GM12878 (cell line): ENCODE data around the gene TOP1.

ENCODE experiments used
- BRCA1 ChIP-seq: IDR thresholded peaks from 2 replicates; pipeline ENCODE4 v1.6.1; 2011; ENCODE audit warnings: low read depth, low read length, improper control_type of control experiment
- EZH2 ChIP-seq: IDR thresholded peaks from 2 replicates; pipeline ENCODE4 v1.6.1; 2012; ENCODE audit warnings: low read depth, mild to moderate bottlenecking, control low read depth, inconsistent platforms, low read length, borderline replicate concordance; ENCODE audit not compliant: control insufficient read depth
- FOXM1 ChIP-seq: IDR thresholded peaks from 2 replicates; pipeline ENCODE4 v1.6.1; 2012; ENCODE audit warnings: low read depth, mild to moderate bottlenecking, inconsistent platforms, low read length, moderate library complexity
- HDGF ChIP-seq: fragments of 450-650 bp; IDR thresholded peaks from 2 replicates; pipeline ENCODE4 v1.6.1; 2016; ENCODE audit warnings: antibody characterized with exemption
- JUNB ChIP-seq: IDR thresholded peaks from 2 replicates; pipeline ENCODE4 v1.6.1; 2016; ENCODE audit warnings: antibody characterized with exemption, mild to moderate bottlenecking
- JUND ChIP-seq: IDR thresholded peaks from 2 replicates; pipeline ENCODE4 v1.6.1; 2012; ENCODE audit warnings: low read depth, mild to moderate bottlenecking, low read length, improper control_type of control experiment, moderate library complexity
- MTA2 ChIP-seq: fragments of 450-650 bp; IDR thresholded peaks from 2 replicates; pipeline ENCODE4 v1.6.1; 2016; ENCODE audit warnings: low read depth, mild to moderate bottlenecking, moderate library complexity
- NFYB ChIP-seq: IDR thresholded peaks from 2 replicates; pipeline ENCODE4 v1.6.1; 2011; ENCODE audit warnings: low read depth, mild to moderate bottlenecking, low read length, improper control_type of control experiment, moderate library complexity; ENCODE audit not compliant: insufficient read depth
- RCOR1 ChIP-seq: conservative IDR thresholded peaks from 2 replicates; pipeline ENCODE4 v1.6.1; 2012; ENCODE audit warnings: low read depth, low read length, improper control_type of control experiment
- SIX5 ChIP-seq: IDR thresholded peaks from 2 replicates; pipeline ENCODE4 v1.6.1; 2011; ENCODE audit warnings: mild to moderate bottlenecking, low read depth, low read length, moderate library complexity; ENCODE audit not compliant: severe bottlenecking
- TF ChIP-seq, protein P1 (sequence below): IDR thresholded peaks from 2 replicates; pipeline ENCODE4 v1.6.1; 2011; ENCODE audit warnings: borderline replicate concordance, low read depth, mild to moderate bottlenecking, moderate library complexity, low read length; ENCODE audit not compliant: insufficient read depth, poor library complexity, severe bottlenecking
- TF ChIP-seq, protein P2 (sequence below), 3 experiments: IDR thresholded peaks in 2 of 3; conservative IDR thresholded peaks in 1 of 3; 2 replicates each; pipeline ENCODE4 v1.5.1; 2011; ENCODE audit warnings: low read depth in 3 of 3, low read length in 3 of 3, mild to moderate bottlenecking in 3 of 3, control low read depth in 2 of 3, moderate library complexity in 2 of 3, inconsistent platforms in 1 of 3, mixed read lengths in 1 of 3; ENCODE audit not compliant: control insufficient read depth in 2 of 3, insufficient read depth in 1 of 3; ENCODE audit errors: extremely low read depth in 1 of 3
- TF ChIP-seq, protein P3 (sequence below): fragments of 450-650 bp; IDR thresholded peaks from 2 replicates; pipeline ENCODE4 v1.6.1; 2017; ENCODE audit warnings: mild to moderate bottlenecking
- TF ChIP-seq, protein P4 (sequence below): IDR thresholded peaks from 2 replicates; pipeline ENCODE4 v1.6.1; 2012; ENCODE audit warnings: mild to moderate bottlenecking, low read depth, low read length

DNA sequence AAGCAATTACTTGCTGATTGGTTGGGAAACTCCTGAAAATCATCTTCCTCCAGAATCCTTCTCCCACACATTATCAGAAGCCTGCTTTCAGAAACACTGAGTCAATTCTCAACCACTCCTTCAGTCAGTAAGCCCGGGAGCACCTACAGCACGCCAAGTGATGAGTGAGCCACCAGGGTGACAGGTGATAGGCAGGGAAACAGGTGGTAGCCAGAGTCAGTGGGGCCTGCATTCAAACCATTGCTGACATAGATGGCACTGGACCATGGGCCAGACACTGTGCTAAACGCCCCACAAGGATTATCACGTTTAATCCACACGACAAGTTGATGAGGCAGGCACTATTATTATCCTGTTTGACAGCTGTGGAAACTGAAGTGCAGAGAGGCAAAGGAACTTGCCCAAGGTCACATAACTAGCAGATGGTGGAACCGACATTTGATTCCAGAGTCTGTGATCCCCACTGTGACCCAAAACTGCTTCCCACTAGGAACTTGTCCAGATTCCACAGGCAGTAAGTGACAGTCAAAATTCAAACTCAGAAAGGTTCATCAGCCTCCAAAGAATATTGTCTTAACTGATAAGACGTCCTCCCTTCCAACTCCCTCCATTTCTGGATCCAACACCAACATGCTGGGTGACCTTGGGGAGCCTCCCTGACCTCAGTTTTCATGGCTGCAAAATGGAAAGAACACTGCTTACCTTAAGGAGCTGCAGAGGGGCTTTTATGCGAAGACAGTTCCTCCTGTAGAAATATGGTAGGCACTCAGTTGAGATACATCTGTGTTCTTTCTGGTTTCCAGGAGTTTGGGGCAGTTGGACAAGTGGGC, 23.9 kb upstream of the TOP1 start:
- TF ChIP-seq, protein P1, sequence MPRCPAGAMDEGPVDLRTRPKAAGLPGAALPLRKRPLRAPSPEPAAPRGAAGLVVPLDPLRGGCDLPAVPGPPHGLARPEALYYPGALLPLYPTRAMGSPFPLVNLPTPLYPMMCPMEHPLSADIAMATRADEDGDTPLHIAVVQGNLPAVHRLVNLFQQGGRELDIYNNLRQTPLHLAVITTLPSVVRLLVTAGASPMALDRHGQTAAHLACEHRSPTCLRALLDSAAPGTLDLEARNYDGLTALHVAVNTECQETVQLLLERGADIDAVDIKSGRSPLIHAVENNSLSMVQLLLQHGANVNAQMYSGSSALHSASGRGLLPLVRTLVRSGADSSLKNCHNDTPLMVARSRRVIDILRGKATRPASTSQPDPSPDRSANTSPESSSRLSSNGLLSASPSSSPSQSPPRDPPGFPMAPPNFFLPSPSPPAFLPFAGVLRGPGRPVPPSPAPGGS, result no peak
- TF ChIP-seq, protein P2, sequence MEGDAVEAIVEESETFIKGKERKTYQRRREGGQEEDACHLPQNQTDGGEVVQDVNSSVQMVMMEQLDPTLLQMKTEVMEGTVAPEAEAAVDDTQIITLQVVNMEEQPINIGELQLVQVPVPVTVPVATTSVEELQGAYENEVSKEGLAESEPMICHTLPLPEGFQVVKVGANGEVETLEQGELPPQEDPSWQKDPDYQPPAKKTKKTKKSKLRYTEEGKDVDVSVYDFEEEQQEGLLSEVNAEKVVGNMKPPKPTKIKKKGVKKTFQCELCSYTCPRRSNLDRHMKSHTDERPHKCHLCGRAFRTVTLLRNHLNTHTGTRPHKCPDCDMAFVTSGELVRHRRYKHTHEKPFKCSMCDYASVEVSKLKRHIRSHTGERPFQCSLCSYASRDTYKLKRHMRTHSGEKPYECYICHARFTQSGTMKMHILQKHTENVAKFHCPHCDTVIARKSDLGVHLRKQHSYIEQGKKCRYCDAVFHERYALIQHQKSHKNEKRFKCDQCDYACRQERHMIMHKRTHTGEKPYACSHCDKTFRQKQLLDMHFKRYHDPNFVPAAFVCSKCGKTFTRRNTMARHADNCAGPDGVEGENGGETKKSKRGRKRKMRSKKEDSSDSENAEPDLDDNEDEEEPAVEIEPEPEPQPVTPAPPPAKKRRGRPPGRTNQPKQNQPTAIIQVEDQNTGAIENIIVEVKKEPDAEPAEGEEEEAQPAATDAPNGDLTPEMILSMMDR (IDR thresholded peaks at IDR 0.05 in 2 of 3, conservative IDR thresholded peaks at IDR 0.05 in 1 of 3; ENCODE audit: control insufficient read depth in 2 of 3, extremely low read depth in 1 of 3, insufficient read depth in 1 of 3, low read depth in 3 of 3, low read length in 3 of 3), result no peak
- TF ChIP-seq JUNB (no peak), EZH2 (no peak), NFYB (no peak), BRCA1 (no peak), HDGF (no peak), SIX5 (no peak), FOXM1 (no peak), RCOR1 (no peak), MTA2 (no peak), JUND (no peak)
- TF ChIP-seq, protein P3, sequence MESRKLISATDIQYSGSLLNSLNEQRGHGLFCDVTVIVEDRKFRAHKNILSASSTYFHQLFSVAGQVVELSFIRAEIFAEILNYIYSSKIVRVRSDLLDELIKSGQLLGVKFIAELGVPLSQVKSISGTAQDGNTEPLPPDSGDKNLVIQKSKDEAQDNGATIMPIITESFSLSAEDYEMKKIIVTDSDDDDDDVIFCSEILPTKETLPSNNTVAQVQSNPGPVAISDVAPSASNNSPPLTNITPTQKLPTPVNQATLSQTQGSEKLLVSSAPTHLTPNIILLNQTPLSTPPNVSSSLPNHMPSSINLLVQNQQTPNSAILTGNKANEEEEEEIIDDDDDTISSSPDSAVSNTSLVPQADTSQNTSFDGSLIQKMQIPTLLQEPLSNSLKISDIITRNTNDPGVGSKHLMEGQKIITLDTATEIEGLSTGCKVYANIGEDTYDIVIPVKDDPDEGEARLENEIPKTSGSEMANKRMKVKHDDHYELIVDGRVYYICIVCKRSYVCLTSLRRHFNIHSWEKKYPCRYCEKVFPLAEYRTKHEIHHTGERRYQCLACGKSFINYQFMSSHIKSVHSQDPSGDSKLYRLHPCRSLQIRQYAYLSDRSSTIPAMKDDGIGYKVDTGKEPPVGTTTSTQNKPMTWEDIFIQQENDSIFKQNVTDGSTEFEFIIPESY, result no peak
- TF ChIP-seq, protein P4, sequence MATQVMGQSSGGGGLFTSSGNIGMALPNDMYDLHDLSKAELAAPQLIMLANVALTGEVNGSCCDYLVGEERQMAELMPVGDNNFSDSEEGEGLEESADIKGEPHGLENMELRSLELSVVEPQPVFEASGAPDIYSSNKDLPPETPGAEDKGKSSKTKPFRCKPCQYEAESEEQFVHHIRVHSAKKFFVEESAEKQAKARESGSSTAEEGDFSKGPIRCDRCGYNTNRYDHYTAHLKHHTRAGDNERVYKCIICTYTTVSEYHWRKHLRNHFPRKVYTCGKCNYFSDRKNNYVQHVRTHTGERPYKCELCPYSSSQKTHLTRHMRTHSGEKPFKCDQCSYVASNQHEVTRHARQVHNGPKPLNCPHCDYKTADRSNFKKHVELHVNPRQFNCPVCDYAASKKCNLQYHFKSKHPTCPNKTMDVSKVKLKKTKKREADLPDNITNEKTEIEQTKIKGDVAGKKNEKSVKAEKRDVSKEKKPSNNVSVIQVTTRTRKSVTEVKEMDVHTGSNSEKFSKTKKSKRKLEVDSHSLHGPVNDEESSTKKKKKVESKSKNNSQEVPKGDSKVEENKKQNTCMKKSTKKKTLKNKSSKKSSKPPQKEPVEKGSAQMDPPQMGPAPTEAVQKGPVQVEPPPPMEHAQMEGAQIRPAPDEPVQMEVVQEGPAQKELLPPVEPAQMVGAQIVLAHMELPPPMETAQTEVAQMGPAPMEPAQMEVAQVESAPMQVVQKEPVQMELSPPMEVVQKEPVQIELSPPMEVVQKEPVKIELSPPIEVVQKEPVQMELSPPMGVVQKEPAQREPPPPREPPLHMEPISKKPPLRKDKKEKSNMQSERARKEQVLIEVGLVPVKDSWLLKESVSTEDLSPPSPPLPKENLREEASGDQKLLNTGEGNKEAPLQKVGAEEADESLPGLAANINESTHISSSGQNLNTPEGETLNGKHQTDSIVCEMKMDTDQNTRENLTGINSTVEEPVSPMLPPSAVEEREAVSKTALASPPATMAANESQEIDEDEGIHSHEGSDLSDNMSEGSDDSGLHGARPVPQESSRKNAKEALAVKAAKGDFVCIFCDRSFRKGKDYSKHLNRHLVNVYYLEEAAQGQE, result no peak
